GM18511 (cell line): ENCODE results near the gene L1TD1.
"Not testable (repeated sequence)": the region's sequence is repeated elsewhere in the genome, so short reads cannot be mapped to it uniquely, and the experiment has no call there.

Source experiments
- ATAC-seq: cut with Tn5 transposase; IDR thresholded peaks from one replicate; pipeline ENCODE4 v1.9.1; 2021; ENCODE audit warnings: mild to moderate bottlenecking, moderate library complexity; ENCODE audit not compliant: unreplicated experiment

Gene L1TD1, protein sequence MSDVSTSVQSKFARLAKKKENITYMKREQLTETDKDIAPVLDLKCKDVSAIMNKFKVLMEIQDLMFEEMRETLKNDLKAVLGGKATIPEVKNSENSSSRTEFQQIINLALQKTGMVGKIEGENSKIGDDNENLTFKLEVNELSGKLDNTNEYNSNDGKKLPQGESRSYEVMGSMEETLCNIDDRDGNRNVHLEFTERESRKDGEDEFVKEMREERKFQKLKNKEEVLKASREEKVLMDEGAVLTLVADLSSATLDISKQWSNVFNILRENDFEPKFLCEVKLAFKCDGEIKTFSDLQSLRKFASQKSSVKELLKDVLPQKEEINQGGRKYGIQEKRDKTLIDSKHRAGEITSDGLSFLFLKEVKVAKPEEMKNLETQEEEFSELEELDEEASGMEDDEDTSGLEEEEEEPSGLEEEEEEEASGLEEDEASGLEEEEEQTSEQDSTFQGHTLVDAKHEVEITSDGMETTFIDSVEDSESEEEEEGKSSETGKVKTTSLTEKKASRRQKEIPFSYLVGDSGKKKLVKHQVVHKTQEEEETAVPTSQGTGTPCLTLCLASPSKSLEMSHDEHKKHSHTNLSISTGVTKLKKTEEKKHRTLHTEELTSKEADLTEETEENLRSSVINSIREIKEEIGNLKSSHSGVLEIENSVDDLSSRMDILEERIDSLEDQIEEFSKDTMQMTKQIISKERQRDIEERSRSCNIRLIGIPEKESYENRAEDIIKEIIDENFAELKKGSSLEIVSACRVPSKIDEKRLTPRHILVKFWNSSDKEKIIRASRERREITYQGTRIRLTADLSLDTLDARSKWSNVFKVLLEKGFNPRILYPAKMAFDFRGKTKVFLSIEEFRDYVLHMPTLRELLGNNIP

DNA sequence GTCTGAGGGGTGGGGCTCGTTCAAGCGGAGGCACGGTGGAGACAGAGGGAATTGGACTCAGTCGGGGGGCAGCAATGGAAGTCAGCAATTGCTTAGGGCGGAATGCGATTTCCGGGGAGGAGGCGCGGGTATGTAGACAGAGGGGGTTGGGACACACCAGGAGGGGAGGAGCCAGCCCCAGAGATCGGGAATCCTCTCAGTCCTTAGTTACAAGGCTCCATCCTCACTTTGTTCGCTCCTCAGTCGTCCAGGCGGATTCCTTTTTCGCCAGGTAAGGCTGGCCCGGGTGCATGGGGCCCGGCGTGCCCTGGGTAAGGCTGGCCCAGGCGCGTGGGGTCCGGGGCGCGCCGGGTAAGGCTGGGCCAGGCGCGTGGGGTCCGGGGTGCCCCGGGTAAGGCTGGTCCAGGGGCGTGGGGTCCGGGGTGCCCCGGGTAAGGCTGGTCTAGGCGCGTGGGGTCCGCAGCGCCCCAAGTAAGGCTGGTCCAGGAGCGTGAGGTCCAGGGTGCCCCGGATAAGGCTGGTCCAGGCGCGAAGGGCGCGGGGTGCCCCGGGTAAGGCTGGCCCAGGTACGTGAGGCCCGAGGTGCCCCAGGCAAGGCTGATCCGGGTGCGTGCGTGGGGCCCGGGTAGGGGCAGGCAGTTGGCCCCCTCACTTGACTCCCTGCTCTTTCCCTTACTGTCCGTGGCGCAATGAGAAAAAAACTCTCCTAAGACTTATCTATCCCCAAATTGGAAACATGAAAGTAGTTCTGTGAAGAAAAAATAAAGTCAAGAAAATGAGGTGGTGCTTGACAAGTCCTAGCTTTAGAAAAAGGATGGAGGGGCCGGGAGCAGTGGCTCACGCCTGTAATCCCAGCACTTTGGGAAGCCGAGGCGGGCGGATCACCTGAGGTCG is at the start of gene L1TD1:
L1TD1 (plus strand) TSS at position 199 of the 894 bp plus-strand sequence. CDS start 11,780 bp downstream, outside the sequence.
- ATAC-seq, result no peak

DNA sequence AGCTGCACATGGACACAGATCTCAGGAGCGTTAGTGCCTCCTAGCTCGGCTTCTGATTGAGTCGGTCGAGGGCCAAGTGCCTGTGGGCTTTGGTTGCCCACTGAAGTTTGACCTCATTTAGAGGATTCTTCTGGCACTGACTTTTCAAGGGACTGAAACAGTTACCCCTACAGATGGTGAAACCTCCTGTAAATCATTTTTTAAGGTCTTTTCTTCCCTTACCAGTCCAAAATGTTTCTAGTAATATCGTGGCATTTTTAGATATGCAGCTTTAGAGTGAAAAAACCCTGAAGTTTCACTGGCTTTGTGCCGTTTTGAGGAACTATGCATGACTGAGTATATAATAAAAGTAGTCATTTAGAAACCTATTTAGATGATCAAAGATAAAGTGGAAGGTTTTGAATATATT is 34.7 kb upstream of the L1TD1 start:
- peak; percentile 80 for ATAC-seq

DNA sequence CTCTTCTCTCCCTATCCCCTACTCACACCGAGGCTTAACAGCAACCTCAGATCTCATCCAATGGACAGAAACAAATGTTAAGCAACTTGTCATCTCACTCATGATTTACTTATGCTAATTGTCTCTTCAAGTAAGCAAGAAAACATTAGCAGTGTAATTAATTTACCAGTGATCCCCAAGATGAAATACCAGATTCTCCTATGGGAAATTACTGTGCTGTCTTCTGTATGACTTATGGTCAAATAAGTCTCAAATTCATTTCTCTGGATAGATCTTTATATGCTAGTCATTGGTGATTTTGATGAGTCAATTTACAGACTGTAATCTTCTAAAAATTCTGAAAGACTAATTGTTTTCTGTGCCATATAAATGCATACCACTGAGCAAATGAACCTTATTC is 32.9 kb upstream of the L1TD1 start:
- no peak for ATAC-seq

DNA sequence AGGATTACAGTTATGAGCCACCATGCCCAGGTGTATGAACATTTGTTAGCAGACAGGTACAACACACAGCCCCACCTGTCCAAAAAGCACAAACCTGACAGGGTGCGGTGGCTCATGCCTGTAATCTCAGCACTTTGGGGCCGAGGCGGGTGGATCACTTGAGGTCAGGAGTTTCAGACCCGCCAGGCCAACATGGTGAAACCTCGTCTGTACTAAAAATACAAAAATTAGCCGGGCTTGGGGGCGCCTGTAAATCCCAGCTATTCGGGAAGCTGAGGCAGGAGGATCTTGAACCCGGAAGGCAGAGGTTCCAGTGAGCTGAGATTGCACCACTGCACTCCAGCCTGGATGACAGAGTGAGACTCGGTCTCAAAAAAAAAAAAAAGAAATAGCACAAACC is 24.3 kb upstream of the L1TD1 start:
- ATAC-seq, result not testable (repeated sequence)

DNA sequence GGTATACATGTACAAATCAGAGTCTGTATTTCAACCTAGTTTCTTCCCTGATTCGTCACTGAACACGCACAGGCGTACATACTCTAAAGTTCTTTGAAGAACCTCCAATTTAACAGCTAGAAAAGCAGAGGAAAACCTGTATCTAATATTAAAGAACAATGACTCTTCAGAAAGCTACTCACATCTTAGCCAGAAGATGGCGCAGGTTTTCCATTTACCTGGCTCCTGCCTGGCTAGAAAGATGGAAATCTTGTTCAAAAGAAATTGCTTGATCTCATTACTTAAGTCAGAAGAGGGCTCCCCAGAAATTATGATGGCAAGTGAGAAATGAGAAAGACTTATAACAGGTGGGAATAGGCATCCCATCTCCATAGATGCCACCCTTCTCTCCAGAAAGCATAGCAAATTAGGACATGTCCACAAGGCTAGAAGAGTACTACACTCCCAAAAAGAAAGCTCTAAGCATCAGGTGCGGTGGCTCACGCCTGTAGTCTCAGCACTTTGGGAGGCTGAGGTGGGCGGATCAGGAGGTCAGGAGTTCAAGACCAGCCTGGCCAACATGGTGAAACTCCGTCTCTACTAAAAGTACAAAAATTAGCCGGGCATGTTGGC is 19.0 kb upstream of the L1TD1 start:
- ATAC-seq, result peak; percentile 48

DNA sequence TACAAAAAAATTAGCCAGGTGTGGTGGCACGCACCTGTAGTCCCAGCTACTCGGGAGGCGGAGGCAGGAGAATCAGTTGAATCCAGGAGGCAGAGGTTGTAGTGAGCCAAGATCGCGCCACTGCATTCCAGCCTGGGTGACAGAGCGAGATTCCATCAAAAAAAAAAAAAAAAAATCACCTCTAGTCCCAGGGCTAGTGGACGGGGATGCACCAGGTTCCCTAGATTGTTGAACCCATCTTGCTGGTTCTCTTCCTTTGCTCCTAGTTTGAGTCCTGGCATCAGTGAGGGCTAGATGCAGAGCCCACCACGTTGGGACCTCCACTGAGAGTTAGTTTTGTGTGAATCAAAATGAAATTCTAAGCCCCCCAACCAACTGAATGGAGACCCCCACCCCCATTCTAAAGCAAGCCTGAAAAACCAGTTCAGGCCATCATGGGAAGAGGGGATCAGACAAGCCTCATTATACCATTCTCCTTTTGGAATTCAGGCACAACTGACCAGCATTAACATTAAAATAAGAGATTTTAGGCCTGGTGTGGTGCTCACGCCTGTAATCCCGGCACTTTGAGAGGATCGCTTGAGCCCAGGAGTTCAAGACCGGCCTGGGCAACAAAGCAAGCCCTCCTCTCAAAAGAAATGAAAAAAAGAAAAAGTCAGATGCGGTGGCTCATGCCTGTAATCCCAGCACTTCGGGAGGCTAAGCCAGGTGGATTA is 17.9 kb upstream of the L1TD1 start:
- ATAC-seq, result no peak

DNA sequence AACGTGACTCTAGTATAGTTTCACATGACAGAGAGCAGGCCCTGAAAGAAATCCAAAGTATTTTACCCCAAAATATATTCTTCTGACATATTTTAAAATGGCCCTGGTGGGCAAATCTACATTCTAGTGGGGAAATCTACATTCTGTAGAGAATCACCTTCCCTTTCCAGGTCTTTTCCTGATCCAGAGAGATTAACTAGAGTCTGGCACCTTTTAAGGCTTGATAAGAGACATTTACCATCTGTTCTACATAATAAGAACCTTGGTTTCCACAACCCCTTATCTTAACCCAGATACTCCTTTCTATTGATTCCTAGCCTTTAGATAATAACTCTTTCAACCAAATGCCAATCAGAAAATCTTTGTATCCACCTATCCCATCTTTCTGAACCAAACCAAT is 17.0 kb upstream of the L1TD1 start:
- ATAC-seq, result no peak

DNA sequence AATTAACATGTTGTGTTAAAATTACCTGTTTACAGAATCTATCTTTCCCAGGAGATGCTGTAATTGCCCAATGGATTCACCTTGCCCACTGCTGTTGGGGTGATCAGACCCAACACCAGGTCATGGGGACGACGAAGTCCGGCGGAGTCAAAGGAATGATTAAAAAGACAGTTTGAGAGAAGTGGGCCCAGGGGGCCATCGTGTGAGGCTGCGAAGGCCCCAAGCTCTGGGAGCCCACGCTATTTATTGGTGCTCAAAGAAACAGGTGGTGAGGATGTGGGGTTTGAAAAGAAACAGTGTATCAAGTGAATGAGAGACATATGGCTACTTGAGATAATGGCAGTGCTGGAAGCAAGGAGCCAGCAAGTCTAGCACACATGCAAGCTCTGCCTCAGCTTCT is 16.3 kb upstream of the L1TD1 start:
- no peak for ATAC-seq

DNA sequence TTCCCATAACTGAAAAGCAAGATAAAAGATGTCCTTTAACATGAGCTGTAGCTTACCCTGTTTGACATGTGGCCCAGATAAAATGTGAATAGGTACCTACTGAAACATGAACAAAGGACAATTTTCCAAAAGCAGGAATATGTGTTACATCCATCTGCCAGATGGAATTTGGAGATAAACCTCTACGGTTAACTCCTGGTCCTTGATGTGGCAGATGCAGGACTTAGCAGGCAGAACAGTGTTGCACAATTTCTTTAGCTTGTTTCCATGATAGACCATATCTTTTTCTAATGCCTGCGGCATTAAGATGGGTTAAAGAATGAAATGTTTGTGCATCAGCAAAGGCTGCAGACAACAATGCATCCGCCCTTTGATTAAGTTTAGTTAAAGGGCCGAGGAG is 14.6 kb upstream of the L1TD1 start:
- ATAC-seq, result not testable (repeated sequence)

DNA sequence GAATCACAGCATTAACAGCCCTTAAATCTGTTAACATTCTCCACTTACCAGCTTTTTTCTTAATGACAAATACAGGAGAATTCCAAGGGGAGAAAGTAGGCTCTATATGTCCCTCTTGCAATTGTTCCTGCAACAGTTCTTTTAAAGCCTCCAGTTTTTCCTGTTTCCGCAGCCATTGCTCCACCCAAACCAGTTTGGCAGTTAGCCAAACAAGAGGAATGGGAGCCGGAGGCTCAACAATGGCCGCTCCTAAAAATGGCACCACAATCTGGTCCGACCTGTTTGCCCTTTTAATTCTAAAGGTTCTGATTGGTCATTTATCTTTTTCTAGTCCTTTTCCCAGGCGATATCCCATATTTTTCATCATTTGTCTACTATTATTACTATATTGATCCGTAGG is 14.0 kb upstream of the L1TD1 start:
- ATAC-seq, result no peak

DNA sequence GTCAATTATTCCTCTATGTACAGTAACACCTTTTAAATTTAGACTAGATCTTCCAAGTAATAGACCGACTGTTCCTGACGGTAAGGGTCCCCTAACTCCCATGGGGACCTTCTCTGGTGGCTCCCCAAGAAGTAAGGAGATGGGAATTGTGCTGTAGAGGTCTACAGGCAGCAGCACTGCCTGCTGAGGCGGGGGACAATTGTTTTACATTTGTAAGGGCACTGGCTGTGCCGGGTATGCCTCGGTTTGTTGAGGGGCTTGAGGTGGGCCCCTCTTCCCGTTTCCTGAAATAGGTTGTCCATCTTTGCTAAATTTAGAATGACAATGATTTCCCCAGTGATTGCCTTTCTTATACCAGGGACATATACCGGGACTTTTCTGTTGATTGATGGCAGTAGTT is 13.1 kb upstream of the L1TD1 start:
- no peak for ATAC-seq

DNA sequence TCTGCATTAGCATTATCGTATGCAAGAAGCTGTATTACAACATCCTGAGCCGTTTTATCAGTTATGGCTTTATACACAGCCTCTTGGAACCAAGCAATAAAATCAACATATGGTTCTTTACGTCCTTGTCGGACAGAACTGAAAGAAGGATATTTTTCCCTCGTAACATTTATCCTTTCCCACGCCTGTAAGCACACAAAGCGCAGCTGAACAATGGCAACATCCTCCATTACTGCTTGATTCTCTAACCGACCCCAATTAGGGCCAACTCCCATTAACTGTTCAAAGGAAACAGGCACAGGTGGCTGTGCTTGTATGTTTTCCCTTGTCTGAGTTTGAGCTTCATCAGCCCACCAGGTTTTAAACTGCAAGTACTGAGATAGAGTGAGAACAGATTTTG is 12.5 kb upstream of the L1TD1 start:
- not testable (repeated sequence) for ATAC-seq

DNA sequence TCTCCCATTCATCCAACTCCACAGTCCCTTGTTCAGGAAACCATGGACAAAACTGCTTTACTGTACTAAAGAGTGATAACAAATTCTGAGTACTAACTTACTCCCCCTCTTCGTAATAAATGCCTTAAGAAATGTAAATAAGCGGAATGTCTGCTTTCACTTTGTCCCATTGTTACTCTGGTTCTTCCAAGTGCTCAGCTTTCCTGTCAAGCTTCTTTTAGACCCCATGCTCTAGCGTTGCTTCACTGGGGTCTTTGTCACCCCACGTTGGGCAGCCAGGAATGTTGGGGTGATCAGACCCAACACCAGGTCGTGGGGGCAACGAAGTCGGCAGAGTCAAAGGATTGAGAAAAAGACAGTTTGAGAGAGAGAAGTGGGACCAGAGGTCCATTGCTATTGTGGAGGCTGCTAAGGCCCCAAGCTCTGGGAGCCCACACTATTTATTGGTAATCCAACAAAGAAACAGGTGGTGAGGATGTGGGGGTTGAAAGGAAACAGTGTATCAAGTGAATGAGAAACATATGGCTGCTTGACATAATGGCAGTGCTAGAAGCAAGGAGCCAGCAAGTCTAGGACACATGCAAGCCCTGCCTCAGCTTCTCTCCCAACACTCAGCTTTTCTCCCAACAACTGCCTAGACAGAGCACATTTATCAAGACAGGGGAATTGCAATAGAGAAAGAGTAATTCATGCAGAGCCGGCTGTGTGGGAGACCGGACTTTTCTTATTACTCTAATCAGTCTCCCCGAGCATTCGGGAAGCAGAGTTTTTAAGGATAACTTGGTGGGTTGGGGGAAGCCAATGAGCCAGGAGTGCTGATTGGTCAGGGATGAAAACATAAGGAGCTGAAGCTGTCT is 11.3 kb upstream of the L1TD1 start:
- not testable (repeated sequence) for ATAC-seq

DNA sequence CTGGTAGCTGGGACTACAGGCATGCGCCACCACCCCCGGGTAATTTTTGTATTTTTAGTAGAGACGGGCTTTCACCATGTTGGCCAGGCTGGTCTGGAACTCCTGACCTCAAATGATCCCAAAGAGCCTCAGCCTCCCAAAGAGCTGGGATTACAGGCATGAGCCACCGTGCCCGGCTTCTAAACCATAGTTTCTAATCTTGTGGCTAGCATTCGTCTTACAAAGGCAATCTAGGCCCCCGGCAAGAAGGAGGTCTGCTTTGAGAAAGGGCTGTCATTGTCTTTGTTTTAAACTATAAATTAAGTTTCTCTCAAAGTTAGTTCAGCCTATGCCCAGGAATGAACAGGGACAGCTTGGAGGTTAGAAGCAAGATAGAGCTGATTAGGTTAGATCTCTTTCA is 10.3 kb upstream of the L1TD1 start:
- ATAC-seq, result no peak

DNA sequence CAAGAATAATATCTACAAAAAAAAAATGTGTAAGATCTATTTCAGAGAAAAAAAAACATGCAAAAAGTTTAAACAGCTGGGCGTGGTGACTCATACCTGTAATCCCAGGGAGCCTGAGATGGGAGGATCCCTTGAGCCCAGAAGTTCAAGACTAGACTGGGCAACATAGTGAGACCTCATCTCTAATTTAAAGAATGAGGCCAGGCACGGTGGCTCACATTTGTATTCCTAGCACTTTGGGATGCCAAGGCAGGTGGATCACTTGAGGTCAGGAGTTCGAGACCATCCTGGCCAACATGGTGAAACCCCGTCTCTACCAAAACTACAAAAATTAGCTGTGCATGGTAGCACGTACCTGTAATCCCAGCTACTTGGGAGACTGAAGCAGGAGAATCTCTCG is 9.4 kb upstream of the L1TD1 start:
- ATAC-seq, result not testable (repeated sequence)

DNA sequence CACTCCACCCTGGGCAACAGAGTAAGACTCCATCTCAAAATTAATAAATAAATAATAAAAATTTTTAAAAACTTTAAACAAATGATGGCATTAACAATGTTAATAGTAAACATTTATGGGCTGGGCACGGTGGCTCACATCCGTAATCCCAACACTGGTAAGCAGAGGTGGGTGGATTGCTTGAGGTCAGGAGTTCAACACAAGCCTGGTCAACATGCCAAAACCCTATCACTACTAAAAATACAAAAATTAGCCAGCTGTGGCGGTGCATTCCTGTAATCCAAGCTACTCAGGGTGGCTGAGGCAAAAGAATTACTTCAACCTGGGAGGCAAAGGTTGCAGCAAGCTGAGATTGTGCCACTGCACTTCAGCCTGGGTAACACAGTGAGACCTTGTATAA is 9.0 kb upstream of the L1TD1 start:
- ATAC-seq, result no peak

DNA sequence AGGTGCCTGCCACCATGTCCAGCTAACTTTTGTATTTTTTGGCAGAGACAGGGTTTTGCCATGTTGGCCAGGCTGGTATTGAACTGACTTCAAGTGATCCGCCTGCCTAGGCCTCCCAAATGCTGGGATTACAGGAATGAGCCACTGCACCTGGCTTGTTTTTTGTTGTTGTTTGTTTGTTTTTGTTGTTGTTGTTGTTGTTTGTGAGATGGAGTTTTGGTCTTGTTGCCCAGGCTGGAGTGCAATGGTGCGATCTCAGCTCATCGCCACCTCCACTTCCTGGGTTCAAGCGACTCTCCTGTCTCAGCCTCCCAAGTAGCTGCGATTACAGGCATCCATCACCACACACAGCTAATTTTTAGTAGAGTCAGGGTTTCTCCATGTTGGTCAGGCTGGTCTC is 7.1 kb upstream of the L1TD1 start:
- ATAC-seq, result no peak

DNA sequence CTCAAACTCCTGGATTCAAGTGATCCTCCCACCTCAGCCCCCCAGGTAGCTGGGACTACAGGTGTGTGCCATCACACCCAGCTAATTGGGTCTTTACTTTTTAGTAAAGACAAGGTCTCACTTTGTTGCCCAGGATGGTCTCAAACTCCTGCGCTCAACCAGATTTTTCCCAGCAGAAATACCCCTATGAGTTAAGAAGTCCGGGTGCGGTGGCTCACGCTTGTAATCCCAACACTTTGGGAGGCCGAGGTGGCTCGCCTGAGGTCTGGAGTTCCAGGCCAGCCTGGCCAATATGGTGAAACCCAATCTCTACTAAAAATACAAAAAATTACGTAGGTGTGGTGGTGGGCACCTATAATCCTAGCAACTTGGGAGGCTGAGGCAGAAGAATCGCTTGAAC is 6.5 kb upstream of the L1TD1 start:
- no peak for ATAC-seq

DNA sequence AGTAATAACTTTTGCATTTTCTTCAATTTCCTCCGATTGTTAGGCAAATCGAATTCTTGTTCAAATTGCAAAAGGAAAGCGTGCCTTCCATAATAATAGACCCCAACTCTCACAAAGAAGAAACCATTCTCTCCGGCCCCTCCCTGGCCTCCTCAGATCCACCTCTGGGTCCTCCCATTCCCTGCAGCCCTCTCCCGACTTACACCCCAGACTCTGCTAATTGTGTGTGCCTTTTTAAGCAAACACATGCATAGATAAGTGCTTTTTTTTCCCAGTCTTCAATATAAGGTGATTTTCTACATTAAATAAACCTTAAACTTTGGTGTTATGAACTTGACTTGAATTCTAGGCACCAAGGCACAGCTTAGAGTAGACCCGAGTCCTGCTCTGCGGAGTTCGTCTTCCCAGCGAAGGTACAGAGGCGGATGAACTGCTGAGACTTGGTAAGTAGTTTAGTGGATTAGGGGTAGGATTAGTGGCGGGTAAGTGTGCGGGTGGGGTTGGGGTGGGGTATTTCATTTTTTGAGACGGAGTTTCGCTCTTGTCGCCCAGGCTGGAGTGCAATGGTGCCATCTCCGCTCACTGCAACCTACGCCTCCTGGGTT is 1.5 kb downstream of the L1TD1 start:
- no peak for ATAC-seq
